ENCODE results near the gene DMRT2.

GRCh38 chr9:1009101-1009707 lies 41.0 kb upstream of the DMRT2 start:
- TF ChIP-seq, protein P1, sequence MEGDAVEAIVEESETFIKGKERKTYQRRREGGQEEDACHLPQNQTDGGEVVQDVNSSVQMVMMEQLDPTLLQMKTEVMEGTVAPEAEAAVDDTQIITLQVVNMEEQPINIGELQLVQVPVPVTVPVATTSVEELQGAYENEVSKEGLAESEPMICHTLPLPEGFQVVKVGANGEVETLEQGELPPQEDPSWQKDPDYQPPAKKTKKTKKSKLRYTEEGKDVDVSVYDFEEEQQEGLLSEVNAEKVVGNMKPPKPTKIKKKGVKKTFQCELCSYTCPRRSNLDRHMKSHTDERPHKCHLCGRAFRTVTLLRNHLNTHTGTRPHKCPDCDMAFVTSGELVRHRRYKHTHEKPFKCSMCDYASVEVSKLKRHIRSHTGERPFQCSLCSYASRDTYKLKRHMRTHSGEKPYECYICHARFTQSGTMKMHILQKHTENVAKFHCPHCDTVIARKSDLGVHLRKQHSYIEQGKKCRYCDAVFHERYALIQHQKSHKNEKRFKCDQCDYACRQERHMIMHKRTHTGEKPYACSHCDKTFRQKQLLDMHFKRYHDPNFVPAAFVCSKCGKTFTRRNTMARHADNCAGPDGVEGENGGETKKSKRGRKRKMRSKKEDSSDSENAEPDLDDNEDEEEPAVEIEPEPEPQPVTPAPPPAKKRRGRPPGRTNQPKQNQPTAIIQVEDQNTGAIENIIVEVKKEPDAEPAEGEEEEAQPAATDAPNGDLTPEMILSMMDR (conservative IDR thresholded peaks at IDR 0.05; ENCODE audit: low read depth, low read length) = peak; percentile 85
- TF ChIP-seq EZH2 (IDR thresholded peaks at IDR 0.05; ENCODE audit: low read length, unreplicated experiment) = no peak

All from PC-3 (cell line).